Panc1 (cell line): Measurements from ENCODE around the gene RRP9.

Source experiments
- POLR2AphosphoS5 ChIP-seq: IDR thresholded peaks from 2 replicates; pipeline ENCODE4 v1.6.1; 2012; ENCODE audit warnings: mild to moderate bottlenecking, low read depth, low read length, moderate library complexity
- TCF7L2 ChIP-seq: IDR thresholded peaks from 2 replicates; pipeline ENCODE4 v1.6.1; 2011; ENCODE audit warnings: mild to moderate bottlenecking, low read depth, low read length, inconsistent platforms
- TF ChIP-seq, protein P1 (sequence below): fragments of 450-650 bp; IDR thresholded peaks from 2 replicates; pipeline ENCODE4 v1.5.1; 2017; ENCODE audit warnings: mild to moderate bottlenecking

DNA sequence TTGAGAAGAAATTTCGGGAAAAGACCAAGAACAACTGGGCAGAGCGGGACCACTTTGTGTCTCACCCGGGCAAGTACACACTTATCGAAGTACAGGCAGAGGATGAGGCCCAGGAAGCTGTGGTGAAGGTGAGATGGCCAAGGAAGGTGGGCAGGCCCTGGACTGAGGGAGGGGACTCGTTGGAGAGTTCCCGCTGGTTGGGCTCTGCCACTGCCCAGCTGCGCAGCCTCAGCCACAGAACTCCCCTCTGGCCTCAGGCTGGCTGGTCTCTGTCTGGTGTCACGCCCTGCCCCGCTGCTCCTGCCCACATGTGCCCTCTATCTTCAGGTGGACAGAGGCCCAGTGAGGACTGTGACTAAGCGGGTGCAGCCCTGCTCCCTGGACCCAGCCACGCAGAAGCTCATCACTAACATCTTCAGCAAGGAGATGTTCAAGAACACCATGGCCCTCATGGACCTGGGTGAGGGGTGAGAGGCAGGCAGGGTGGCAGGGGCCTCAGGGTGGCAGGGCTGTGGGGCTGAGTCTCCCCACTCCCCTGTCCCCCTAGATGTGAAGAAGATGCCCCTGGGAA is 2.8 kb upstream of the RRP9 start:
- TF ChIP-seq, protein P1, sequence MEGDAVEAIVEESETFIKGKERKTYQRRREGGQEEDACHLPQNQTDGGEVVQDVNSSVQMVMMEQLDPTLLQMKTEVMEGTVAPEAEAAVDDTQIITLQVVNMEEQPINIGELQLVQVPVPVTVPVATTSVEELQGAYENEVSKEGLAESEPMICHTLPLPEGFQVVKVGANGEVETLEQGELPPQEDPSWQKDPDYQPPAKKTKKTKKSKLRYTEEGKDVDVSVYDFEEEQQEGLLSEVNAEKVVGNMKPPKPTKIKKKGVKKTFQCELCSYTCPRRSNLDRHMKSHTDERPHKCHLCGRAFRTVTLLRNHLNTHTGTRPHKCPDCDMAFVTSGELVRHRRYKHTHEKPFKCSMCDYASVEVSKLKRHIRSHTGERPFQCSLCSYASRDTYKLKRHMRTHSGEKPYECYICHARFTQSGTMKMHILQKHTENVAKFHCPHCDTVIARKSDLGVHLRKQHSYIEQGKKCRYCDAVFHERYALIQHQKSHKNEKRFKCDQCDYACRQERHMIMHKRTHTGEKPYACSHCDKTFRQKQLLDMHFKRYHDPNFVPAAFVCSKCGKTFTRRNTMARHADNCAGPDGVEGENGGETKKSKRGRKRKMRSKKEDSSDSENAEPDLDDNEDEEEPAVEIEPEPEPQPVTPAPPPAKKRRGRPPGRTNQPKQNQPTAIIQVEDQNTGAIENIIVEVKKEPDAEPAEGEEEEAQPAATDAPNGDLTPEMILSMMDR: no peak
- TF ChIP-seq POLR2AphosphoS5: no peak
- no peak for TF ChIP-seq TCF7L2
